Activated T-cell treated with anti-CD3 and anti-CD28 coated beads, Interleukin-2, amount 50 U/mL, for 72 hours (primary cell): ENCODE measurements around the gene MEGF9. TPM values are rescaled to one million over a fixed set of nuclear protein-coding genes. Genes with fewer than 3 reads are reported as not detected.

Source experiments
- ATAC-seq, 2 donors: fragments of 150-1000 bp; cut with Tn5 transposase; replicated peaks in 1 of 2; 2 replicates each; pipeline ENCODE4 v1.10.0; 2021; ENCODE audit warnings: moderate library complexity in 2 of 2, mild to moderate bottlenecking in 1 of 2
- DNase-seq, 2 donors: peaks; one replicate each; pipeline ENCODE4 v3.0.0; 2021 to 2022; ENCODE audit warnings: mixed read lengths in 1 of 2
- H3K27ac Mint-ChIP-seq: one replicate; pipeline ENCODE4 v1.8.0; 2022; ENCODE audit warnings: mild to moderate bottlenecking, moderate library complexity, mixed read lengths
- H3K27me3 Mint-ChIP-seq: one replicate; pipeline ENCODE4 v1.8.0; 2022; ENCODE audit warnings: low read depth, mixed read lengths
- H3K36me3 Mint-ChIP-seq, 2 donors: one replicate each; pipeline ENCODE4 v1.8.0; 2022; ENCODE audit warnings: mixed read lengths in 2 of 2, mild to moderate bottlenecking in 1 of 2; ENCODE audit not compliant: insufficient read depth in 2 of 2
- H3K4me1 Mint-ChIP-seq: one replicate; pipeline ENCODE4 v1.8.0; 2022; ENCODE audit warnings: low read depth, mixed read lengths
- H3K4me3 Mint-ChIP-seq, 2 donors: one replicate each; pipeline ENCODE4 v1.8.0; 2022; ENCODE audit warnings: mild to moderate bottlenecking in 2 of 2, mixed read lengths in 2 of 2, moderate library complexity in 2 of 2
- H3K9me3 Mint-ChIP-seq, 2 donors: one replicate each; pipeline ENCODE4 v1.8.0; 2022; ENCODE audit warnings: mixed read lengths in 2 of 2
- total RNA-seq, 2 donors: library from RNA; stranded (reverse); gene quantifications; one replicate each; pipeline ENCODE4 v1.2.3, GENCODE V29; 2022

The MEGF9 gene
- total RNA-seq, 2 donors from 2014 or later = 5.5 to 7.4 TPM

DNA sequence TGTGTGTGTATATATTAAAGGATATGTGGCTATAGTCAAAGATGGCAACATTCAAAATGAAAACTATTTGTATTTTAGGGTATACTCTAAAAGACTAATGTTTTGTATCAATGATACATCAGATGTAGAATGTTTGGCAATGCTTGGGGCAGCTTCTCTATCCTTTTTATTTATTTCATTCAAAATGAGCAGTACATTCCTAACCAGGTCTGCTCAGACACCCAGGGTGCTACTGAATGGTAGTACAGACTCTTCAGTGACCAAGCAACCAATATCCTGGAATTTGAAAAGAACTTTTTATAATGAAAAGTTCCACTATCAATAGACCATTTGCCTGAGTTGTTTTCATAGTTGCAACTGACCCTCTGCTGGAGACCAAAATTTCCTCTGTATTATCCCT, 23.9 kb downstream of the MEGF9 start:
- H3K4me3 Mint-ChIP-seq = no peak overlapping the region
- no peaks in the 10 kb centered on the region for H3K9me3 Mint-ChIP-seq
- peaks cover 26% of the 10 kb centered on the region for H3K4me1 Mint-ChIP-seq
- H3K36me3 Mint-ChIP-seq = no peaks in the 10 kb centered on the region
- DNase-seq (no peak), ATAC-seq (no peak)
- H3K27me3 Mint-ChIP-seq = no peaks in the 10 kb centered on the region
- no peak overlapping the region for H3K27ac Mint-ChIP-seq

DNA sequence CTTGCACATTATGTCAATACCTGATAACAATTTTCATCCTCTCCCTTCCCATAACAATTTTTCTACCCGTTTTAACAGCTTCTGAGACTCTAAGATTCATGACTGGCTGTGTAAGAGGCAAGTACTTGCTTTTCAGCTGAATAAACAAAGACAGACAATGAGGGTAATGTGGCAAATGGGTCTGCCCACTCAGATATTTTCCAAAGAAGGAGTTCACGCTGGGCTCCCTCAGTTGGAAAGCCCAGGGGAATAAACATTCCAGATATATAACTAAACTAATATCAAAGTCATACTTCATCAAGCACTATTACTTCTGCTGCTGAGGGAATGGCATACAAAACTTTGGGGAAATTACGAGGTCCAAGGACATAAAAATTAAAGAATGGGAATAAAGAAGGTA, 24.4 kb downstream of the MEGF9 start:
- Mint-ChIP-seq H3K27ac (no peak overlapping the region), H3K4me1 (peaks cover 23% of the 10 kb centered on the region), H3K36me3 (no peaks in the 10 kb centered on the region), H3K9me3 (no peaks in the 10 kb centered on the region), H3K27me3 (no peaks in the 10 kb centered on the region), H3K4me3 (no peak overlapping the region)
- ATAC-seq (no peak), DNase-seq (no peak)

DNA sequence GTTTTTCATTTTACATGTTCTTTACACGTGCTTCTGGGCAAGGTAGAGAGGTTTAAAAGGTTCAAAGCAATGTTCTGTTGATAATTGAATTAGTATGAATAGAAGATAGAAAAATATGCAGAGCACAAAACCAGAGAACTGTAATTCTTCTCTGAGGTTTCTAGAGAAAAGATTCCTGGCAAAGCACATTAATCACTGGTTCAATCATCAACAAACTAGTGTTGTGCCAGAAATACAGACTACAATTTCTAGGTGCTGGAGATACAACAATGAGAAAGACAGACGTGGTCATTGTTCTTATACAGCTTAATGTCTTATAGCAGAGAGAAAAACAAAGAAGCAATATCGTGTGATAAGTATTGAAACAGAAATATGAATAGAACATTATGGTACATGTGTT, 25.5 kb downstream of the MEGF9 start:
- DNase-seq (no peak), ATAC-seq (no peak)
- Mint-ChIP-seq H3K4me3 (no peak overlapping the region), H3K4me1 (peaks cover 12% of the 10 kb centered on the region), H3K27ac (no peak overlapping the region), H3K27me3 (no peaks in the 10 kb centered on the region), H3K9me3 (no peaks in the 10 kb centered on the region), H3K36me3 (no peaks in the 10 kb centered on the region)

DNA sequence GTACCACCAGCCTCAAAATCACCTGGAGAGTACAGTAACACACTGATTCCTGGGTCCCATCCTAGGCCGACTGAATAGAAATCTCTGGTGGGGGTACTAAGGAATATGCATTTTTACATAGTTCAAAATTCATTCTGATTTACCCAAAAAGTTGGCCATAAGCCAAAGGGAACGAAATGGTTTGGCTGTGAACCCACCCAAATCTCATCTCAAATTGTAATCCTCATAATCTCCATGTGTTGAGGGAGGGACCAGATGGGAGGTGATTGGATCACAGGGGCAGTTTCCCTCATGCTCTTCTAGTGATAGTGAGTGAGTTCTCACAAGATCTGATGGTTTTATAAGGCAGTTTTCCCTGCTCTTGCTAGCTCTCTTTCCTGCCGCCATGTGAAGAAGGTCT, 31.1 kb downstream of the MEGF9 start:
- DNase-seq (no peak), ATAC-seq (no peak)
- Mint-ChIP-seq H3K27ac (no peak overlapping the region), H3K4me1 (no peaks in the 10 kb centered on the region), H3K36me3 (peaks cover 0 to 1% of the 10 kb centered on the region in 2 donors), H3K27me3 (no peaks in the 10 kb centered on the region), H3K4me3 (no peak overlapping the region), H3K9me3 (peaks cover 0 to 1% of the 10 kb centered on the region in 2 donors)

DNA sequence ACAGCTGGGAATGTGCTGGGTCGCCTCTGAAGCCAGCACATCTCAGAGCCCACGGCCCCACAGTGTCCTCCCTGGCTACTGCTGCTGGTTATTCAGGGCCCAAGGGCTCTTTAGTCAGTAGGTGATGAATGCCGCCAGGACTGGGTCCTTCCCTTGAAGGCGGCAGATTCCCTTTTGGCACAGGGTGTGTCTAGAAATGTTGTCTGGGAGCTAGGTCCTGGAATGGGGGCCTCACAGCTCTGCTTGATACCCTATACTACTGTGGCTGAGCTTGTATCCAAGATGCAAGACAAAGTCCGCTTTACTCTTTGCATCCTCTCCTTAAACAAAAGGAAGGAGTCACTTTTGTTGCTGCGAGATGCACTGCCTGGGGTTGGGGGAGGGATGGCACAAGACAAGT, 33.1 kb downstream of the MEGF9 start:
- ATAC-seq = no peak
- Mint-ChIP-seq H3K27me3 (no peaks in the 10 kb centered on the region), H3K27ac (no peak overlapping the region), H3K4me3 (no peak overlapping the region), H3K9me3 (peaks cover 0 to 1% of the 10 kb centered on the region in 2 donors), H3K36me3 (peaks cover 0 to 1% of the 10 kb centered on the region in 2 donors), H3K4me1 (no peaks in the 10 kb centered on the region)
- no peak for DNase-seq

DNA sequence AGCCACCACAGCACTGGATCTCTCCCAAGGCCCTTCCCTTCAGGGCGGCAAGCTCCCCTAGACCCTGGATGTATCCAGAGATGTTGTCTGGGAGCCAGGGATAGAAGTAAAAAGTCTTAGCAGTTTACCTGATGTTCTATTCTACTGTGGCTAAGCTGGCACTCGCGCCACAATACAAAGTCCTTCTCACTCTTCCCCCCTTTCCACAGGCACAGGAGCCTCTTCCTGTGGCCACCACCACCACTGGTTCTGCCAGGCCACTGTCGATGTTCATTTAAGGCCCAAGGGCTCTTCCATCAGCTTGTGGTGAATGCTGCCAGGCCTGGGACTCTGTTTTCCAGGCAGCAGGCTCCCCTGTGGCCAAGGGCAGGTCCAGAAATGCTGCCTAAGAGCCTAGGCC, 33.7 kb downstream of the MEGF9 start:
- Mint-ChIP-seq H3K27me3 (no peaks in the 10 kb centered on the region), H3K9me3 (peaks cover 0 to 1% of the 10 kb centered on the region in 2 donors), H3K27ac (no peak overlapping the region), H3K36me3 (peaks cover 0 to 1% of the 10 kb centered on the region in 2 donors), H3K4me1 (no peaks in the 10 kb centered on the region), H3K4me3 (no peak overlapping the region)
- ATAC-seq (no peak), DNase-seq (no peak)

DNA sequence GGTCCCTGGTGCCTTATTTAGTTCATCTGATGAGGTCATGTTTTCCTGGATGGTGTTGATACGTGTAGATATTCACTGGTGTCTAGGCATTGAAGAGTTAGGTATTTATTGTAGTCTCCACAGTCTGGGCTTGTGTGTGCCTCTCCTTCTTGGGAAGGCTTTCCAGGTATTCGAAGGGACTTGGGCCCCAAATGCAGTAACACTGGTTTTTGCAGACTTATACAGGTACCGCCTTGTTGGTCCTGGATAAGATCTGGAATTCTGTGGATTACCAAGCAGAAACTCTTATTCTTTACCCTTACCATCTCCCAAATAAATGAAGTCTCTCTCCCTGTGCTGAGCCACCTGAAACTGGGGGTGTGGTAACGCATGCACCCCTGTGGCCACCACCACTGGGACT, 34.1 kb downstream of the MEGF9 start:
- peaks cover 0 to 1% of the 10 kb centered on the region in 2 donors for H3K36me3 Mint-ChIP-seq
- H3K4me1 Mint-ChIP-seq = no peaks in the 10 kb centered on the region
- H3K27ac Mint-ChIP-seq = no peak overlapping the region
- H3K27me3 Mint-ChIP-seq = no peaks in the 10 kb centered on the region
- H3K4me3 Mint-ChIP-seq = no peak overlapping the region
- DNase-seq (no peak), ATAC-seq (no peak)
- H3K9me3 Mint-ChIP-seq = peaks cover 0 to 1% of the 10 kb centered on the region in 2 donors

DNA sequence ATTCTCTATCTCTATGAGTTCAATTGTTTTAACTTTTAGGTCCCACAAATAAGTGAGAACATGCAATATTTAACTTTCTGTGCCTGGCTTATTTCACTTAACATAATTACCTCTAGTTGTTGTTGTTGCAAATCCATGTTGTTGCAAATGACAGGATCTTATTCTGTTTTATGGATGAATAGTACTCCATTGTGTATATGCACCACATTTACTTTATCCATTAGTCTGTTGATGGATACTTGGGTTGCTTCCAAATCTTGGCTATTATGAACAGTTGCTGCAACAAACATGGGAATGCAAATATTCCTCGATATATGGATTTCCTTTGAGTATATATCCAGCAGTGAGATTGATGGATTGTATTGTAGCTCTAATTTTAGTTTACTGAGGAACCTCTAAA, 36.3 kb downstream of the MEGF9 start:
- Mint-ChIP-seq H3K27me3 (no peaks in the 10 kb centered on the region), H3K4me3 (no peak overlapping the region), H3K4me1 (no peaks in the 10 kb centered on the region), H3K36me3 (peaks cover 0 to 1% of the 10 kb centered on the region in 2 donors), H3K9me3 (peaks cover 0 to 1% of the 10 kb centered on the region in 2 donors), H3K27ac (no peak overlapping the region)
- no peak for ATAC-seq
- DNase-seq = no peak

DNA sequence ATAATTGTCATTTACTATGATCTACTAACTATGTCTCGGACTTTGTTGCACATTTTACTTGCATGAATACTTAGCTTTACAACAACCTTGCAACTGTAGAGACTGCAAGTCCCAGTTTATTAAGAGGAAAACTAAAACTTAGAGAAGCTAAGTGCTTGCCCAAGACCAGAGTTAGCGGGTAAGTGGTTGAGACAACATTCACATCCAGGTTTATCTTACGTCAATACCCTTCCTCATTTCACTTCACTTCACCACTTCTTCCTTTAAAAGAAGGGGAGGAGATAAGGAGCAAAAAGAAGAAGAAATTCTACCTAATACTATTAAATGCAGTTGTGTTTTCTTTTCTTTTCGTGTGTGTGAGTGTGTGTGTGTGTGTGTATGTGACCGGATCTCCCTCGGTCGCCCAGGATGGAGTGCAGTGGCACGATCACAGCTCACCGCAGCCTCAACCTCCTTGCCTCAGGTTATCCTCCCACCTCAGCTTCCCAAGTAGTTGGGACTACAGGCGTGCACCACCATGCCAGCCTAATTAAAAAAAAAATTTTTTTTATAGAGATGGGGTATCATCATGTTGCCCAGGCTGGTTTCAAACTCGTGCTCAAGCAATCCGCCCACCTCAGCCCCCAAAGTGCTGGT, 37.4 kb downstream of the MEGF9 start:
- DNase-seq (no peak), ATAC-seq (no peak)
- Mint-ChIP-seq H3K4me1 (no peaks in the 10 kb centered on the region), H3K27ac (no peak overlapping the region), H3K9me3 (peaks cover 0 to 1% of the 10 kb centered on the region in 2 donors), H3K27me3 (no peaks in the 10 kb centered on the region), H3K4me3 (no peak overlapping the region), H3K36me3 (peaks cover 0 to 1% of the 10 kb centered on the region in 2 donors)

DNA sequence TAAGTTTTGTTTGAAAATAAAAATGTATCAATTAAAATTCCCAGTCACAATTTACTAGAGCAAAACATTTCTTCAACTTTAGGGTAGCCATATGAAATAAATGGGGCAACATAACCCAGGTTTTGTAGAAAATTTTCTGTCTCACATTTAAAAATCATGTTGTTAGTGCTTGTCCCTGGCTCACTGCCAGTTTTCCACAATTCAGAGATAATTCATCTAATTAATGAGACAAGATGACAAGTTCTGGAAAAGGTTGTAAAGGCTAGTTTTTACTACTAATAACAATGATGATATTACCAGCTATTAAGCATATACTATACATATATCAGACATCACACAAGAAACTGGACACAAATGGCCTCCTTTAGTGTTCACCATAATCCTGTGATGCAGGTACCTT, 45.9 kb downstream of the MEGF9 start:
- Mint-ChIP-seq H3K27me3 (no peaks in the 10 kb centered on the region), H3K36me3 (no peaks in the 10 kb centered on the region), H3K4me3 (no peak overlapping the region), H3K4me1 (no peaks in the 10 kb centered on the region), H3K27ac (no peak overlapping the region), H3K9me3 (no peaks in the 10 kb centered on the region)
- ATAC-seq (no peak), DNase-seq (no peak)

DNA sequence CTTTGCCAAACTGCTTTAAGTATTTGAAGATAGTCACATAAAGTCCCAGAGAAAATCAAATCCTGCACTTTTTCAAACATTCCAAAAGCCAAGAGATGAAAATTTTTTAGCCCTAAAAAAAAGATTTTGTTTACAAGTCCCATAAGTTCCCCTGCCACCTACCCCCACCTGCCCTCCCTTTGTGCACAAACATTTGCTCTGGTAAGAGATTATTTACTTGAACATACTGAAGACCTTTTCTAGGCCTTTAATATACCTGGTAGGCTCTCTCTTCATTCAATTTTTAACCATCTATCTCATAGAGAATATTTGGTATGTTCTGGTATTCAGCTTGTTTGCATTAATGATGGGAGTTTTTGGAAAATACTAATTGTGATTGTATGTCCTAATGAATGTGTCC, 50.3 kb downstream of the MEGF9 start:
- H3K4me3 Mint-ChIP-seq = no peak overlapping the region
- ATAC-seq = no peak
- no peaks in the 10 kb centered on the region for H3K27me3 Mint-ChIP-seq
- H3K27ac Mint-ChIP-seq = no peak overlapping the region
- no peaks in the 10 kb centered on the region for H3K4me1 Mint-ChIP-seq
- H3K36me3 Mint-ChIP-seq = no peaks in the 10 kb centered on the region
- no peak for DNase-seq
- no peaks in the 10 kb centered on the region for H3K9me3 Mint-ChIP-seq

DNA sequence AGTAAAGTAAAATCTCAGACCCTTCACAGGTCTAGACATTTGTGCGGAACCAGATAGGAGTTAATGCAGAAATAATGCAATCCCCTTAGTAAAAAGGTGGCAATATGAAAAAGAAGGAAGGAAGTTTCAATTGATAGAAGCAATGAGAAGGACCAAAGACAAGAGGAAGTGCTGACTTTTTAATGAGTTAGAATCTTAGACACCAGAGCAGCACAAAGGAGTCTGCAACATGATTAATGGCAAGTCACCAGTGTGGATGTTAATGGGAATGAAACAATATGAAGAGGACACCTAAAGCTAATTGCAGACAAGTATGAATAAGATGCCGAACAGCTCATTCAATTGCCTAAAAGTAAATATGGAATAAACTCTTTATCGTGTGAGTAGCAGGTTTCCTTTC, 50.9 kb downstream of the MEGF9 start:
- H3K4me1 Mint-ChIP-seq = no peaks in the 10 kb centered on the region
- peak overlapping the region; percentile 20 for H3K27ac Mint-ChIP-seq
- DNase-seq (no peak), ATAC-seq (no peak)
- H3K36me3 Mint-ChIP-seq = no peaks in the 10 kb centered on the region
- no peaks in the 10 kb centered on the region for H3K9me3 Mint-ChIP-seq
- H3K27me3 Mint-ChIP-seq = no peaks in the 10 kb centered on the region
- H3K4me3 Mint-ChIP-seq = no peak overlapping the region

DNA sequence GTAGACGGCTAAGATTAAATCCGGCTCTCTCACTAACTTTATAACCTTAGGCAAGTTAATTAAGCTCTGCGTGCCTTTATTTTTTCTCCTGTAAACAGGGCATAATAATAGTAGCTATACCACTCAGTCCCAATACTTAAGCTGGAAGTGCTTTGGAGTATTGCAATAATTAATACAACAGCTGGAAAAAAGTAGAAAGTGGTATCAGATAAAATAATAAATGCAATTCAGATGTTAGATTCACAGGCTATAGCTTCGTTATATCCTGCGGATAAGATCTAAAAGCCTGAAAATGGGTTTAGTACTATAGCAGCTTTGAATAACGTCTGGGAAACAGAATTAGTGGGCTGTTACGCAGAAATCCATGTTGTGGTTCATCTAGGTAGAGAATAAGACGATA, 51.8 kb downstream of the MEGF9 start:
- Mint-ChIP-seq H3K36me3 (no peaks in the 10 kb centered on the region), H3K27me3 (no peaks in the 10 kb centered on the region), H3K4me1 (no peaks in the 10 kb centered on the region)

DNA sequence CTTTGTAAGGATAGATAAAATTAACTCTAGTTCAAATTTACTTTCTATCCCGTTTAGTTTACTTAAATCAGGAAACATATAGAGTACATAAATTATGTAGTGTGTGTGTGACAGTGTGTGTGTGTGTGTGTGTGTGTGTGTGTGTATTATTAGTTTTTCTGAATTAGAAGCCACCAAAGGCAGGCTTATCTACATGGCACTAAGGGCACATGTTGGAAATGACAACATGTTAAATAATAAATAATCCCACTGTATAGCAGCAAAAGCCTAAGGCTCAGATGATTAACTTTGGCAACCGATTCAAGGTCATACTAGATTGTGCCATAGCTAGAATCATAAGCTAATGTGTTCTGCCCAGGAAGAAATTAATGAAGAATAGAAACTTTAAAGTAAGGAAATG, 54.6 kb downstream of the MEGF9 start:
- Mint-ChIP-seq H3K9me3 (no peaks in the 10 kb centered on the region), H3K36me3 (no peaks in the 10 kb centered on the region), H3K4me3 (no peak overlapping the region), H3K27ac (no peak overlapping the region), H3K4me1 (peaks cover 7% of the 10 kb centered on the region), H3K27me3 (no peaks in the 10 kb centered on the region)
- ATAC-seq (no peak), DNase-seq (no peak)

More for the DNA sequence above, 51.8 kb downstream of the MEGF9 start:
- DNase-seq (no peak), ATAC-seq (no peak)
- Mint-ChIP-seq H3K4me3 (no peak overlapping the region), H3K9me3 (no peaks in the 10 kb centered on the region), H3K27ac (no peak overlapping the region)
